ENCODE measurements around the gene HIP1. TPM values are rescaled to one million over a fixed set of nuclear protein-coding genes. Genes with fewer than 3 reads are reported as not detected.

Gene HIP1
- total RNA-seq, 1 experiment from 2014 or later: 32.0 TPM

DNA sequence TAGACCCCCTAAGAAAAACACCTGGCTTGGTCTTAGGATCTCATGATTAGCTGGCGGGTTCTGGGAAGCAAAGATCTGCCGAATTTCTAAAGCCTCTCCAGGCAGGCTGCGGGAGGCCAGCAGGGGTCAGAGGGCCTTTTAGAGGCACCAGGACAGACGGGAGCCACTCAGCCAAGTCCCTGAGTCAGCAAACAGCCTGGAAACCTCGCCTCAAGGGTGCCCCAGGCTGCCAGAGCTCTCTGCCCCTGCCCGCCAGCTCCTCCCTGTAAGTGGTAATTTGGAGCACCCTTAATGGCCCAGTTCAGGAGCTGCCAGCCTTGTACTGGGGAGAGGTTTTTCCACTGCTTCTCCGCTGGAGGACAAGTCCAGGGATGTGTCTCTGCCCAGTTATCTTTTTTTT lies 88.7 kb downstream of the HIP1 start:
- no peaks in the 10 kb centered on the region for H3K27me3 ChIP-seq (ENCODE audit: insufficient read depth, low read depth)
- H3K79me2 ChIP-seq (ENCODE audit: low read depth): no peaks in the 10 kb centered on the region
- H3K9me3 ChIP-seq (ENCODE audit: insufficient read depth, low read depth): no peaks in the 10 kb centered on the region
- no TSS peak for BruUV-seq (replicated peaks)
- CTCF ChIA-PET: interaction anchor here (0.5 kb wide), 1 partner anchor 147 kb away, joined by 5 read pairs; no protein-coding TSS in a partner anchor
- intact Hi-C loops (cut with micrococcal nuclease; ENCODE audit: unreplicated experiment): no loop called here
- DNase-seq: no peak
- H3K27ac ChIP-seq: no peak overlapping the region
- H3K36me3 ChIP-seq (ENCODE audit: low read depth): no peaks in the 10 kb centered on the region
- TF ChIP-seq, protein P1, sequence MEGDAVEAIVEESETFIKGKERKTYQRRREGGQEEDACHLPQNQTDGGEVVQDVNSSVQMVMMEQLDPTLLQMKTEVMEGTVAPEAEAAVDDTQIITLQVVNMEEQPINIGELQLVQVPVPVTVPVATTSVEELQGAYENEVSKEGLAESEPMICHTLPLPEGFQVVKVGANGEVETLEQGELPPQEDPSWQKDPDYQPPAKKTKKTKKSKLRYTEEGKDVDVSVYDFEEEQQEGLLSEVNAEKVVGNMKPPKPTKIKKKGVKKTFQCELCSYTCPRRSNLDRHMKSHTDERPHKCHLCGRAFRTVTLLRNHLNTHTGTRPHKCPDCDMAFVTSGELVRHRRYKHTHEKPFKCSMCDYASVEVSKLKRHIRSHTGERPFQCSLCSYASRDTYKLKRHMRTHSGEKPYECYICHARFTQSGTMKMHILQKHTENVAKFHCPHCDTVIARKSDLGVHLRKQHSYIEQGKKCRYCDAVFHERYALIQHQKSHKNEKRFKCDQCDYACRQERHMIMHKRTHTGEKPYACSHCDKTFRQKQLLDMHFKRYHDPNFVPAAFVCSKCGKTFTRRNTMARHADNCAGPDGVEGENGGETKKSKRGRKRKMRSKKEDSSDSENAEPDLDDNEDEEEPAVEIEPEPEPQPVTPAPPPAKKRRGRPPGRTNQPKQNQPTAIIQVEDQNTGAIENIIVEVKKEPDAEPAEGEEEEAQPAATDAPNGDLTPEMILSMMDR (conservative IDR thresholded peaks at IDR 0.05): no peak
- no peak for TF ChIP-seq EZH2 (IDR thresholded peaks at IDR 0.05; ENCODE audit: low read depth)
- H2AFZ ChIP-seq: no peak overlapping the region
- no peaks in the 10 kb centered on the region for H3K9me2 ChIP-seq (ENCODE audit: insufficient read depth)
- POLR2A ChIA-PET (ENCODE audit: unreplicated experiment): no interaction called here
- no peaks in the 10 kb centered on the region for H4K20me1 ChIP-seq (ENCODE audit: insufficient read depth)
- no peak overlapping the region for H3K4me3 ChIP-seq
- H3K4me2 ChIP-seq: no peak overlapping the region
- no peaks in the 10 kb centered on the region; the same call in 1 of the 2 replicates for H3K4me1 ChIP-seq (replicated peaks; ENCODE audit: insufficient read depth)
- H3F3A ChIP-seq (ENCODE audit: insufficient read depth, low read depth): no peaks in the 10 kb centered on the region

DNA sequence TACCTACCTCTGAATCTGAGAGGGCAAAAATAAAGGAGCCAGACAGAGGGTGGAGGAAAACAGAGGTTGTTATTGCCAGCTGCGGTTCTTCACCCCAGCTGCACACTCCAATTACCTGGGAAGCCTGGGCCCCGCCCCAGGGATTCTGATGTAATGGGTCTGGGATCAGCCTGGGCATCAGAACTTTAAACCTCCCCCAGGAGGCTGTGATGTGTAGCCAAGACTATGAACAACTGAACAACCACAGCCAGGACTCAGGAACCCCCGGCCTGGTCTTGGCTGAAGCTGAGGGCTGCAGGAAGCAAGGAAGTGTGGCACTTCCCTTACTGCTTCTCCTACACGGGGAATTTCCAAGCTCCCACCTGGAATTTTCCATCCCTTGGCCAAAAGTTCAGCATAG lies 89.3 kb downstream of the HIP1 start:
- no peak overlapping the region for H3K27ac ChIP-seq
- ChIA-PET CTCF (interaction anchor here (0.5 kb wide), 1 partner anchor 148 kb away, joined by 5 read pairs; no protein-coding TSS in a partner anchor), POLR2A (ENCODE audit: unreplicated experiment) (no interaction called here)
- BruUV-seq (replicated peaks): no TSS peak
- no peaks in the 10 kb centered on the region; the same call in 1 of the 2 replicates for H3K4me1 ChIP-seq (replicated peaks; ENCODE audit: insufficient read depth)
- no peak overlapping the region for H3K4me3 ChIP-seq
- H3K79me2 ChIP-seq (ENCODE audit: low read depth): no peaks in the 10 kb centered on the region
- H3K9me2 ChIP-seq (ENCODE audit: insufficient read depth): no peaks in the 10 kb centered on the region
- no peaks in the 10 kb centered on the region for H4K20me1 ChIP-seq (ENCODE audit: insufficient read depth)
- no peaks in the 10 kb centered on the region for H3K36me3 ChIP-seq (ENCODE audit: low read depth)
- H2AFZ ChIP-seq: no peak overlapping the region
- intact Hi-C loops (cut with micrococcal nuclease; ENCODE audit: unreplicated experiment): loop anchor here (10.0 kb wide), 1 partner anchor 115 kb away; no protein-coding TSS in a partner anchor
- DNase-seq: no peak
- no peak for TF ChIP-seq EZH2 (IDR thresholded peaks at IDR 0.05; ENCODE audit: low read depth)
- TF ChIP-seq, protein P1 (conservative IDR thresholded peaks at IDR 0.05): no peak
- H3F3A ChIP-seq (ENCODE audit: insufficient read depth, low read depth): no peaks in the 10 kb centered on the region
- H3K9me3 ChIP-seq (ENCODE audit: insufficient read depth, low read depth): no peaks in the 10 kb centered on the region; the same call in 1 of the 2 replicates
- no peaks in the 10 kb centered on the region for H3K27me3 ChIP-seq (ENCODE audit: insufficient read depth, low read depth)
- H3K4me2 ChIP-seq: no peak overlapping the region

DNA sequence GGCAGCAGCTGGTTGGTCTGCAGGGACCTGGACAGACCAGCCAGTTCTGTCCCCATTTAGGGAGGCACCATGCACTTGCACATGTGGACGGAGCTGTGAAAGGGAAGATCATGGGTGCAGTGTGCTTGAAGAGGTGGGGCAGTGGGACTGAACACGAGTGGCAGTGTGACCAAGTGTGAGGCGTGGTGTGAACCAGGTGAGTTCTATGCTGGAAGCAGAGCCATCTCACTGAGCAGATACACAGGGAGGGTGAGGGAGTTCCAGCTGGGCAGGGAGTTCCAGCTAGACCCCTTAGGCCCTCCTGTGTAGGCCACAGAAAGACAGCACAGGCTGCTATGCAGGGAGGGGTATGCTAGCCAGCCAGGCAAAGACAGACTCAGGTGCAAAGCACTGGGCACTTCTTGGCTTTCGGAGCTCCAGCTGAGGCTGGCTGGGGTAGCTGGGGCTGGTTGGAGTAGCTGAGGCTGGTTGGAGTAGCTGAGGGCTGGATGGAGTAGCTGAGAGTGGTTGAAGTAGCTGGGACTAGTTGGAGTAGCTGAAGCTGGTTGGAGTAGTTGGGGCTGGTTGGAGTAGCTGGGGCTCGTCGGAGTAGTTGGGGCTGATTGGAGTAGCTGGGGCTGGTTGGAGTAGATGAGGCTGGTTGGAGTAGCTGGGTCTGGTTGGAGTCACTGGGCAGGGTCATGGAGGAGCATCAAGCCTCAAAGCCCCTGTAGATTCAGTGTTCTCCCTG lies 90.9 kb downstream of the HIP1 start:
- Histone ChIP-seq H3K27ac (no peak overlapping the region), H3F3A (ENCODE audit: insufficient read depth, low read depth) (no peaks in the 10 kb centered on the region), H3K4me3 (no peak overlapping the region), H3K4me2 (no peak overlapping the region), H3K79me2 (ENCODE audit: low read depth) (no peaks in the 10 kb centered on the region), H3K36me3 (ENCODE audit: low read depth) (no peaks in the 10 kb centered on the region), H3K9me3 (ENCODE audit: insufficient read depth, low read depth) (peaks cover 5% of the 10 kb centered on the region; the same call in 1 of the 2 replicates), H3K4me1 (replicated peaks; ENCODE audit: insufficient read depth) (no peaks in the 10 kb centered on the region; the same call in 1 of the 2 replicates), H4K20me1 (ENCODE audit: insufficient read depth) (no peaks in the 10 kb centered on the region), H2AFZ (no peak overlapping the region), H3K9me2 (ENCODE audit: insufficient read depth) (no peaks in the 10 kb centered on the region), H3K27me3 (ENCODE audit: insufficient read depth, low read depth) (no peaks in the 10 kb centered on the region)
- no TSS peak for BruUV-seq (replicated peaks)
- no peak for DNase-seq
- ChIA-PET POLR2A (ENCODE audit: unreplicated experiment) (interaction anchor here (0.7 kb wide), 1 partner anchor 244 kb away, joined by 5 read pairs; no protein-coding TSS in a partner anchor), CTCF (no interaction called here)
- intact Hi-C loops (cut with micrococcal nuclease; ENCODE audit: unreplicated experiment): loop anchor here (10.0 kb wide), 1 partner anchor 117 kb away; no protein-coding TSS in a partner anchor
- TF ChIP-seq, protein P1 (conservative IDR thresholded peaks at IDR 0.05): no peak
- TF ChIP-seq EZH2 (IDR thresholded peaks at IDR 0.05; ENCODE audit: low read depth): no peak

All from PC-9 (cell line).